ENCODE results near the gene SERPINI1. TPM values are rescaled to one million over a fixed set of nuclear protein-coding genes. Genes with fewer than 3 reads are reported as not detected.

SERPINI1 gene
- total RNA-seq, 1 experiment from 2014 or later = 8.0 TPM

DNA sequence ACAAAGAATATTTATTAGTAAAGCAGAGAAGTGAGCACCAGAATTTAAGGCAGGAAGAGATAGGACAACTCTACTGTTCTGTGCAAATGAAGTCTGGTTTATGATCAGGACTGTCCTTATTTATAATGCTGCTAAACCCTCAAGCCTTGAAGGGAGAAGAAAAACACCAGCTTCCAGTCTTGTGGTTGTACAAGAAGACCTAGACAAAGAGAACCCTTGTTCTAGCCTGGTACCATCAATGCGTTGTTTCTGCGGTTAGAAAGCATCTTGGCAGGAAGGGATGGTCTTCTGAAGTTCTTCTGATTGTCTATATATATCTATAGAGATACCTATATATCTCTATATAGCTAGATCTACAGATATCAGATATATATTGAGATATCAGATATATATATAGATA, 34.6 kb upstream of the SERPINI1 start:
- no peak overlapping the region for H3K4me3 ChIP-seq (ENCODE audit: low read depth in 2 of 2, low read length in 2 of 2)
- H3K4me1 ChIP-seq (ENCODE audit: control insufficient read depth, insufficient read depth, low read length) = no peaks in the 10 kb centered on the region
- no peak for ATAC-seq
- CTCF ChIA-PET = no interaction called here
- no TSS peak for BruUV-seq (replicated peaks)
- in situ Hi-C loops (cut with HindIII; ENCODE audit: low pct_unique_long_range_greater_than_20kb, low sequenced_read_pairs) = no loop called here
- no peaks in the 10 kb centered on the region for H3K9me3 ChIP-seq (ENCODE audit: control insufficient read depth, insufficient read depth, low read depth, low read length)
- H3K36me3 ChIP-seq (ENCODE audit: control insufficient read depth, insufficient read depth, low read length) = peaks cover 25% of the 10 kb centered on the region
- intact Hi-C loops (cut with micrococcal nuclease; ENCODE audit: unreplicated experiment) = no loop called here
- TF ChIP-seq, protein P1, sequence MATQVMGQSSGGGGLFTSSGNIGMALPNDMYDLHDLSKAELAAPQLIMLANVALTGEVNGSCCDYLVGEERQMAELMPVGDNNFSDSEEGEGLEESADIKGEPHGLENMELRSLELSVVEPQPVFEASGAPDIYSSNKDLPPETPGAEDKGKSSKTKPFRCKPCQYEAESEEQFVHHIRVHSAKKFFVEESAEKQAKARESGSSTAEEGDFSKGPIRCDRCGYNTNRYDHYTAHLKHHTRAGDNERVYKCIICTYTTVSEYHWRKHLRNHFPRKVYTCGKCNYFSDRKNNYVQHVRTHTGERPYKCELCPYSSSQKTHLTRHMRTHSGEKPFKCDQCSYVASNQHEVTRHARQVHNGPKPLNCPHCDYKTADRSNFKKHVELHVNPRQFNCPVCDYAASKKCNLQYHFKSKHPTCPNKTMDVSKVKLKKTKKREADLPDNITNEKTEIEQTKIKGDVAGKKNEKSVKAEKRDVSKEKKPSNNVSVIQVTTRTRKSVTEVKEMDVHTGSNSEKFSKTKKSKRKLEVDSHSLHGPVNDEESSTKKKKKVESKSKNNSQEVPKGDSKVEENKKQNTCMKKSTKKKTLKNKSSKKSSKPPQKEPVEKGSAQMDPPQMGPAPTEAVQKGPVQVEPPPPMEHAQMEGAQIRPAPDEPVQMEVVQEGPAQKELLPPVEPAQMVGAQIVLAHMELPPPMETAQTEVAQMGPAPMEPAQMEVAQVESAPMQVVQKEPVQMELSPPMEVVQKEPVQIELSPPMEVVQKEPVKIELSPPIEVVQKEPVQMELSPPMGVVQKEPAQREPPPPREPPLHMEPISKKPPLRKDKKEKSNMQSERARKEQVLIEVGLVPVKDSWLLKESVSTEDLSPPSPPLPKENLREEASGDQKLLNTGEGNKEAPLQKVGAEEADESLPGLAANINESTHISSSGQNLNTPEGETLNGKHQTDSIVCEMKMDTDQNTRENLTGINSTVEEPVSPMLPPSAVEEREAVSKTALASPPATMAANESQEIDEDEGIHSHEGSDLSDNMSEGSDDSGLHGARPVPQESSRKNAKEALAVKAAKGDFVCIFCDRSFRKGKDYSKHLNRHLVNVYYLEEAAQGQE (IDR thresholded peaks at IDR 0.05; ENCODE audit: insufficient read depth in 1 of 2, low read depth in 2 of 2, low read length in 1 of 2) = no peak
- no peak for TF ChIP-seq TCF7L2 (IDR thresholded peaks at IDR 0.05; ENCODE audit: low read depth, low read length)
- no peak for TF ChIP-seq SIN3A (IDR thresholded peaks at IDR 0.05; ENCODE audit: borderline replicate concordance, insufficient read depth, low read depth, low read length)
- TF ChIP-seq, protein P2, sequence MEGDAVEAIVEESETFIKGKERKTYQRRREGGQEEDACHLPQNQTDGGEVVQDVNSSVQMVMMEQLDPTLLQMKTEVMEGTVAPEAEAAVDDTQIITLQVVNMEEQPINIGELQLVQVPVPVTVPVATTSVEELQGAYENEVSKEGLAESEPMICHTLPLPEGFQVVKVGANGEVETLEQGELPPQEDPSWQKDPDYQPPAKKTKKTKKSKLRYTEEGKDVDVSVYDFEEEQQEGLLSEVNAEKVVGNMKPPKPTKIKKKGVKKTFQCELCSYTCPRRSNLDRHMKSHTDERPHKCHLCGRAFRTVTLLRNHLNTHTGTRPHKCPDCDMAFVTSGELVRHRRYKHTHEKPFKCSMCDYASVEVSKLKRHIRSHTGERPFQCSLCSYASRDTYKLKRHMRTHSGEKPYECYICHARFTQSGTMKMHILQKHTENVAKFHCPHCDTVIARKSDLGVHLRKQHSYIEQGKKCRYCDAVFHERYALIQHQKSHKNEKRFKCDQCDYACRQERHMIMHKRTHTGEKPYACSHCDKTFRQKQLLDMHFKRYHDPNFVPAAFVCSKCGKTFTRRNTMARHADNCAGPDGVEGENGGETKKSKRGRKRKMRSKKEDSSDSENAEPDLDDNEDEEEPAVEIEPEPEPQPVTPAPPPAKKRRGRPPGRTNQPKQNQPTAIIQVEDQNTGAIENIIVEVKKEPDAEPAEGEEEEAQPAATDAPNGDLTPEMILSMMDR (IDR thresholded peaks at IDR 0.05) = no peak
- no peak for TF ChIP-seq POLR2AphosphoS5 (IDR thresholded peaks at IDR 0.05; ENCODE audit: low read depth, low read length)
- H3K27me3 ChIP-seq (ENCODE audit: control insufficient read depth, insufficient read depth, low read length) = no peaks in the 10 kb centered on the region
- no peak overlapping the region for H3K27ac ChIP-seq (ENCODE audit: low read length)
- no peak for DNase-seq (ENCODE audit: low read depth, low spot score)
- POLR2A ChIA-PET = no interaction called here

DNA sequence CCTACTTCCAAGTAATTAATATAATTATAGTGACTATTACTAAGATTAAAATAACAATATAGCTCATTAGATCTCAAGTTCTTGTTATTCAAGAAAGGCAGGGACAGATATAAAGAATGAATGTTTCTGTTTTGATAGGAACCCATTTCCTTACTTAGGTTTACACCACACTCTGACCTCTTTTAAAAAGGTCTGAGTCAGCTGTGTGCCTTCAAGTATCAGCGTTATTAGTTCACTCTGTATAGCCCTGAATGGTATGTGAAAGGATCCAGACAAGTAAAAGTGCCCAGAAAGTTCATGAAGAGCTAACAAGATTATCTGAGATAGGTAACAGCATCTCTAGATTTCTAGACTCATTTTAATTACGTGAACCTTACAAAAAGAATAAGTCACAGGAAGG, 29.7 kb upstream of the SERPINI1 start:
- Histone ChIP-seq H3K4me3 (ENCODE audit: low read depth in 2 of 2, low read length in 2 of 2) (no peak overlapping the region), H3K36me3 (ENCODE audit: control insufficient read depth, insufficient read depth, low read length) (peaks cover 22% of the 10 kb centered on the region), H3K27ac (ENCODE audit: low read length) (no peak overlapping the region), H3K4me1 (ENCODE audit: control insufficient read depth, insufficient read depth, low read length) (no peaks in the 10 kb centered on the region), H3K9me3 (ENCODE audit: control insufficient read depth, insufficient read depth, low read depth, low read length) (no peaks in the 10 kb centered on the region), H3K27me3 (ENCODE audit: control insufficient read depth, insufficient read depth, low read length) (no peaks in the 10 kb centered on the region)
- BruUV-seq (replicated peaks) = no TSS peak
- POLR2A ChIA-PET = no interaction called here
- intact Hi-C loops (cut with micrococcal nuclease; ENCODE audit: unreplicated experiment) (no loop called here), in situ Hi-C loops (cut with HindIII; ENCODE audit: low pct_unique_long_range_greater_than_20kb, low sequenced_read_pairs) (no loop called here)
- ATAC-seq (no peak), DNase-seq (ENCODE audit: low read depth, low spot score) (no peak)
- TF ChIP-seq, protein P2 (IDR thresholded peaks at IDR 0.05) = no peak
- TF ChIP-seq, protein P1 (IDR thresholded peaks at IDR 0.05; ENCODE audit: insufficient read depth in 1 of 2, low read depth in 2 of 2, low read length in 1 of 2) = no peak
- TF ChIP-seq SIN3A (IDR thresholded peaks at IDR 0.05; ENCODE audit: borderline replicate concordance, insufficient read depth, low read depth, low read length) (no peak), TCF7L2 (IDR thresholded peaks at IDR 0.05; ENCODE audit: low read depth, low read length) (no peak)
- CTCF ChIA-PET = no interaction called here
